HepG2 (cell line): Measurements from ENCODE around the gene PRKACG. TPM values are rescaled to one million over a fixed set of nuclear protein-coding genes. Genes with fewer than 3 reads are reported as not detected.

Experiments
- ATF4 ChIP-seq, 2 experiments: fragments of 450-650 bp in 1 of 2; sonication (generic) in 1 of 2; formaldehyde crosslinking; IDR thresholded peaks; 2 replicates each; pipeline versions ENCODE4 v1.5.0 to v1.8.0; 2020 to 2022; ENCODE audit warnings: mild to moderate bottlenecking in 1 of 2, missing genetic modification reagents in 1 of 2
- FOSL2 ChIP-seq: sonication (generic); formaldehyde crosslinking; IDR thresholded peaks from 2 replicates; pipeline ENCODE4 v1.4.0; 2020; ENCODE audit warnings: missing genetic modification reagents
- GMEB1 ChIP-seq: sonication (generic); formaldehyde crosslinking; IDR thresholded peaks from 2 replicates; pipeline ENCODE4 v1.5.1; 2020; ENCODE audit warnings: missing genetic modification reagents, mild to moderate bottlenecking, borderline replicate concordance
- KMT2B ChIP-seq: IDR thresholded peaks from 2 replicates; pipeline ENCODE4 v1.6.1; 2016; ENCODE audit warnings: missing genetic modification reagents, missing compliant biosample characterization
- MED1 ChIP-seq: sonication (generic); formaldehyde crosslinking; IDR thresholded peaks from 2 replicates; pipeline ENCODE4 v1.4.0; 2020; ENCODE audit warnings: missing genetic modification reagents
- NR2F2 ChIP-seq: IDR thresholded peaks from 2 replicates; pipeline ENCODE4 v1.6.1; 2012; ENCODE audit warnings: low read depth, inconsistent platforms, borderline replicate concordance
- SMARCE1 ChIP-seq: fragments of 450-650 bp; IDR thresholded peaks from 2 replicates; pipeline ENCODE4 v1.6.1; 2017; ENCODE audit warnings: borderline replicate concordance
- SPEN ChIP-seq: sonication (generic); formaldehyde crosslinking; IDR thresholded peaks from 2 replicates; pipeline ENCODE4 v1.5.1; 2020; ENCODE audit warnings: low read depth, mild to moderate bottlenecking, missing genetic modification reagents
- TFDP1 ChIP-seq: IDR thresholded peaks from 2 replicates; pipeline ENCODE4 v1.6.1; 2016; ENCODE audit warnings: missing compliant biosample characterization, missing genetic modification reagents, borderline replicate concordance
- TRIM24 ChIP-seq: sonication (generic); formaldehyde crosslinking; IDR thresholded peaks from 2 replicates; pipeline ENCODE4 v1.8.0; 2022; ENCODE audit warnings: mild to moderate bottlenecking, missing genetic modification reagents
- ZFX ChIP-seq: sonication (generic); formaldehyde crosslinking; IDR thresholded peaks from 2 replicates; pipeline ENCODE4 v1.4.0; 2020; ENCODE audit warnings: mild to moderate bottlenecking, low read depth, missing genetic modification reagents, moderate library complexity
- ZNF17 ChIP-seq: sonication (generic); formaldehyde crosslinking; IDR thresholded peaks from 2 replicates; pipeline ENCODE4 v1.5.0; 2020; ENCODE audit warnings: mild to moderate bottlenecking, missing genetic modification reagents
- ZNF207 ChIP-seq: fragments of 450-650 bp; IDR thresholded peaks from 2 replicates; pipeline ENCODE4 v1.6.1; 2016; ENCODE audit warnings: antibody characterized with exemption, borderline replicate concordance
- ZNF367 ChIP-seq: sonication (generic); formaldehyde crosslinking; IDR thresholded peaks from 2 replicates; pipeline ENCODE4 v1.4.0; 2020; ENCODE audit warnings: missing genetic modification reagents, borderline replicate concordance
- ZNF574 ChIP-seq: sonication (generic); formaldehyde crosslinking; IDR thresholded peaks from 2 replicates; pipeline ENCODE4 v1.4.0; 2020; ENCODE audit warnings: missing genetic modification reagents
- ZNF577 ChIP-seq: sonication (generic); formaldehyde crosslinking; IDR thresholded peaks from 2 replicates; pipeline ENCODE4 v1.4.0; 2020; ENCODE audit warnings: mild to moderate bottlenecking, low read depth, missing genetic modification reagents, borderline replicate concordance
- ZNF703 ChIP-seq: sonication (generic); formaldehyde crosslinking; IDR thresholded peaks from 2 replicates; pipeline ENCODE4 v1.5.1; 2020; ENCODE audit warnings: missing genetic modification reagents, mild to moderate bottlenecking, moderate library complexity, borderline replicate concordance
- ZNF709 ChIP-seq: sonication (generic); formaldehyde crosslinking; IDR thresholded peaks from 2 replicates; pipeline ENCODE4 v1.5.0; 2020; ENCODE audit warnings: mild to moderate bottlenecking, missing genetic modification reagents
- ZNF775 ChIP-seq: sonication (generic); formaldehyde crosslinking; IDR thresholded peaks from 2 replicates; pipeline ENCODE4 v1.4.0; 2020; ENCODE audit warnings: missing genetic modification reagents, mild to moderate bottlenecking, moderate library complexity, borderline replicate concordance
- ZSCAN21 ChIP-seq: sonication (generic); formaldehyde crosslinking; IDR thresholded peaks from 2 replicates; pipeline ENCODE4 v1.8.0; 2022; ENCODE audit warnings: mild to moderate bottlenecking, missing genetic modification reagents, moderate library complexity, borderline replicate concordance
- polyA plus RNA-seq, 8 experiments: library from polyadenylated mRNA; depleted of rRNA in 3 of 8; stranded (reverse) in 7 of 8; unstranded in 1 of 8; fragments of >200 nt; fragmentation: Illumina TruSeq in 4 of 8; extraction: Trizol in 4 of 8; gene quantifications; 2 replicates each; pipeline versions ENCODE4 v1.2.1 to v1.2.3, GENCODE V29; 2011 to 2016; ENCODE audit warnings: low read depth in 4 of 8, missing spikeins in 1 of 8, mixed read lengths in 1 of 8; ENCODE audit not compliant: insufficient read depth in 1 of 8
- total RNA-seq, 5 experiments: library from RNA; depleted of rRNA; stranded (reverse); fragments of >200 nt; fragmentation: Illumina TruSeq; extraction: Trizol; gene quantifications; 2 replicates each; pipeline ENCODE4 v1.2.3, GENCODE V29; 2016; ENCODE audit warnings: low read depth in 1 of 5
- TF ChIP-seq, protein P1 (sequence below): sonication (generic); formaldehyde crosslinking; IDR thresholded peaks from 2 replicates; pipeline ENCODE4 v1.8.0; 2022; ENCODE audit warnings: mild to moderate bottlenecking, missing genetic modification reagents, borderline replicate concordance

PRKACG gene
- total and polyA plus RNA-seq, 2 of the 13 experiments (the other 11 are each of a cell fraction or from before 2014, with no cell fraction given), result not detected

DNA sequence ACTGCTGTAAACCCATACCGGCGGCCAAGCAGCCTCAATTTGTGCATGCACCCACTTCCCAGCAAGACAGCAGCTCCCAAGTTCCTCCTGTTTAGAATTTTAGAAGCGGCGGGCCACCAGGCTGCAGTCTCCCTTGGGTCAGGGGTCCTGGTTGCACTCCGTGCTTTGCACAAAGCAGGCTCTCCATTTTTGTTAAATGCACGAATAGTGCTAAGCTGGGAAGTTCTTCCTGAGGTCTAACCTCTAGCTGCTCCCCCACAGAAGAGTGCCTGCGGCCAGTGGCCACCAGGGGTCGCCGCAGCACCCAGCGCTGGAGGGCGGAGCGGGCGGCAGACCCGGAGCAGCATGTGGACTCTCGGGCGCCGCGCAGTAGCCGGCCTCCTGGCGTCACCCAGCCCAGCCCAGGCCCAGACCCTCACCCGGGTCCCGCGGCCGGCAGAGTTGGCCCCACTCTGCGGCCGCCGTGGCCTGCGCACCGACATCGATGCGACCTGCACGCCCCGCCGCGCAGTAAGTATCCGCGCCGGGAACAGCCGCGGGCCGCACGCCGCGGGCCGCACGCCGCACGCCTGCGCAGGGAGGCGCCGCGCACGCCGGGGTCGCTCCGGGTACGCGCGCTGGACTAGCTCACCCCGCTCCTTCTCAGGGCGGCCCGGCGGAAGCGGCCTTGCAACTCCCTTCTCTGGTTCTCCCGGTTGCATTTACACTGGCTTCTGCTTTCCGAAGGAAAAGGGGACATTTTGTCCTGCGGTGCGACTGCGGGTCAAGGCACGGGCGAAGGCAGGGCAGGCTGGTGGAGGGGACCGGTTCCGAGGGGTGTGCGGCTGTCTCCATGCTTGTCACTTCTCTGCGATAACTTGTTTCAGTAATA, 21.8 kb upstream of the PRKACG start, which contains the start of gene FXN (continued):
- TF ChIP-seq ZNF577 (CRISPR knock-in tag) (no peak), FOSL2 (peak; percentile 61), SMARCE1 (no peak), TRIM24 (CRISPR knock-in tag) (no peak), ZNF703 (CRISPR knock-in tag) (no peak), GMEB1 (peak; percentile 63), ZNF367 (CRISPR knock-in tag) (peak; percentile 73; the same call in 1 of the 2 replicates), ZNF207 (no peak), MED1 (CRISPR knock-in tag) (peak; percentile 75), ZSCAN21 (CRISPR knock-in tag) (peak; percentile 83), KMT2B (CRISPR knock-in tag) (no peak; the same call in none of the 2 replicates), ZFX (CRISPR knock-in tag) (peak; percentile 94), ZNF17 (no peak), ZNF709 (peak; percentile 73; the same call in 1 of the 2 replicates), ATF4 (CRISPR knock-in tag; IDR thresholded peaks at IDR 0.05) (peak in 1 of 2 experiments; percentile 7; a peak in 1 of 4 replicates), NR2F2 (no peak; the same call in 1 of the 2 replicates), SPEN (CRISPR knock-in tag) (peak; percentile 67), ZNF574 (CRISPR knock-in tag) (peak; percentile 65), TFDP1 (peak; percentile 61), ZNF775 (CRISPR knock-in tag) (no peak)
- TF ChIP-seq, protein P1, sequence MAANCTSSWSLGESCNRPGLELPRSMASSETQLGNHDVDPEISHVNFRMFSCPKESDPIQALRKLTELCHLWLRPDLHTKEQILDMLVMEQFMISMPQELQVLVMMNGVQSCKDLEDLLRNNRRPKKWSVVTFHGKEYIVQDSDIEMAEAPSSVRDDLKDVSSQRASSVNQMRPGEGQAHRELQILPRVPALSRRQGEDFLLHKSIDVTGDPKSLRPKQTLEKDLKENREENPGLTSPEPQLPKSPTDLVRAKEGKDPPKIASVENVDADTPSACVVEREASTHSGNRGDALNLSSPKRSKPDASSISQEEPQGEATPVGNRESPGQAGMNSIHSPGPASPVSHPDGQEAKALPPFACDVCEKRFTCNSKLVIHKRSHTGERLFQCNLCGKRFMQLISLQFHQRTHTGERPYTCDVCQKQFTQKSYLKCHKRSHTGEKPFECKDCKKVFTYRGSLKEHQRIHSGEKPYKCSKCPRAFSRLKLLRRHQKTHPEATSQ (CRISPR knock-in tag), result no peak
